Activated CD8-positive, alpha-beta T cell treated with anti-CD3 and anti-CD28 coated beads for 36 hours (primary cell): ENCODE results near the gene TOP1. TPM values are rescaled to one million over a fixed set of nuclear protein-coding genes. Genes with fewer than 3 reads are reported as not detected.

Experiments
- ATAC-seq: fragments of 200-7000 bp; cut with Tn5 transposase; one replicate; pipeline ENCODE4 v1.10.0; 2021; ENCODE audit warnings: mild to moderate bottlenecking, moderate library complexity
- CTCF ChIA-PET: fragments of 350-600 bp; sonication (Branson Sonifier 250); formaldehyde crosslinking; loops from one replicate; lab custom pipeline; 2021; ENCODE audit warnings: antibody characterized with exemption; lab: Charles Lee
- POLR2A ChIA-PET: fragments of 350-600 bp; sonication (Branson Sonifier 250); formaldehyde crosslinking; loops from one replicate; lab custom pipeline; 2021; ENCODE audit warnings: antibody characterized with exemption; lab: Charles Lee
- DNase-seq: peaks from one replicate; pipeline ENCODE4 v3.0.0-alpha.2; 2020
- H3K27ac Mint-ChIP-seq: one replicate; pipeline ENCODE4 v1.8.0; 2021; ENCODE audit warnings: mild to moderate bottlenecking, mixed read lengths
- H3K27me3 Mint-ChIP-seq: one replicate; pipeline ENCODE4 v1.8.0; 2021; ENCODE audit warnings: mixed read lengths
- H3K36me3 Mint-ChIP-seq: one replicate; pipeline ENCODE4 v1.8.0; 2021; ENCODE audit warnings: low read depth, mixed read lengths
- H3K4me1 Mint-ChIP-seq: one replicate; pipeline ENCODE4 v1.8.0; 2021; ENCODE audit warnings: low read depth, mixed read lengths
- H3K4me3 Mint-ChIP-seq: one replicate; pipeline ENCODE4 v1.8.0; 2021; ENCODE audit warnings: mild to moderate bottlenecking, moderate library complexity, mixed read lengths
- H3K9me3 Mint-ChIP-seq: one replicate; pipeline ENCODE4 v1.8.0; 2021; ENCODE audit warnings: mixed read lengths
- intact Hi-C: fragments of 100-400 bp; cut with micrococcal nuclease; formaldehyde crosslinking; loops from one replicate; pipeline ENCODE4 v1.10.0; 2022
- total RNA-seq, 2 experiments: library from RNA; stranded (reverse); gene quantifications; one replicate each; pipeline ENCODE4 v1.2.3, GENCODE V29; 2021
- TF ChIP-seq, protein P1 (sequence below): fragments of 200-600 bp; IDR thresholded peaks from one replicate; pipeline ENCODE4 v1.8.0; 2022; ENCODE audit warnings: antibody characterized with exemption, mild to moderate bottlenecking

TOP1 gene
- total RNA-seq, 2 experiments from 2014 or later, result 81.0 to 81.1 TPM

- no peaks in the 10 kb centered on the region for H3K9me3 Mint-ChIP-seq
- DNase-seq (no peak), ATAC-seq (no peak)
- peaks cover 53% of the 10 kb centered on the region for H3K36me3 Mint-ChIP-seq
- no peak overlapping the region for H3K4me3 Mint-ChIP-seq
- TF ChIP-seq, protein P1, sequence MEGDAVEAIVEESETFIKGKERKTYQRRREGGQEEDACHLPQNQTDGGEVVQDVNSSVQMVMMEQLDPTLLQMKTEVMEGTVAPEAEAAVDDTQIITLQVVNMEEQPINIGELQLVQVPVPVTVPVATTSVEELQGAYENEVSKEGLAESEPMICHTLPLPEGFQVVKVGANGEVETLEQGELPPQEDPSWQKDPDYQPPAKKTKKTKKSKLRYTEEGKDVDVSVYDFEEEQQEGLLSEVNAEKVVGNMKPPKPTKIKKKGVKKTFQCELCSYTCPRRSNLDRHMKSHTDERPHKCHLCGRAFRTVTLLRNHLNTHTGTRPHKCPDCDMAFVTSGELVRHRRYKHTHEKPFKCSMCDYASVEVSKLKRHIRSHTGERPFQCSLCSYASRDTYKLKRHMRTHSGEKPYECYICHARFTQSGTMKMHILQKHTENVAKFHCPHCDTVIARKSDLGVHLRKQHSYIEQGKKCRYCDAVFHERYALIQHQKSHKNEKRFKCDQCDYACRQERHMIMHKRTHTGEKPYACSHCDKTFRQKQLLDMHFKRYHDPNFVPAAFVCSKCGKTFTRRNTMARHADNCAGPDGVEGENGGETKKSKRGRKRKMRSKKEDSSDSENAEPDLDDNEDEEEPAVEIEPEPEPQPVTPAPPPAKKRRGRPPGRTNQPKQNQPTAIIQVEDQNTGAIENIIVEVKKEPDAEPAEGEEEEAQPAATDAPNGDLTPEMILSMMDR, result no peak
- peaks cover 20% of the 10 kb centered on the region for H3K4me1 Mint-ChIP-seq
- POLR2A ChIA-PET, result interaction anchor here (0.7 kb wide), 1 partner anchor 33 kb away, joined by 3 read pairs; no protein-coding TSS in a partner anchor
- CTCF ChIA-PET, result interaction anchor here (1.9 to 3.5 kb wide), 3 partner anchors 10 to 95 kb away, joined by 5 to 38 read pairs (median 15); no protein-coding TSS in a partner anchor
- intact Hi-C loops, result no loop called here
- H3K27me3 Mint-ChIP-seq, result no peaks in the 10 kb centered on the region
- no peak overlapping the region for H3K27ac Mint-ChIP-seq
Measured at GRCh38 chr20:41085606-41086005, 57.0 kb downstream of the TOP1 start.

DNA sequence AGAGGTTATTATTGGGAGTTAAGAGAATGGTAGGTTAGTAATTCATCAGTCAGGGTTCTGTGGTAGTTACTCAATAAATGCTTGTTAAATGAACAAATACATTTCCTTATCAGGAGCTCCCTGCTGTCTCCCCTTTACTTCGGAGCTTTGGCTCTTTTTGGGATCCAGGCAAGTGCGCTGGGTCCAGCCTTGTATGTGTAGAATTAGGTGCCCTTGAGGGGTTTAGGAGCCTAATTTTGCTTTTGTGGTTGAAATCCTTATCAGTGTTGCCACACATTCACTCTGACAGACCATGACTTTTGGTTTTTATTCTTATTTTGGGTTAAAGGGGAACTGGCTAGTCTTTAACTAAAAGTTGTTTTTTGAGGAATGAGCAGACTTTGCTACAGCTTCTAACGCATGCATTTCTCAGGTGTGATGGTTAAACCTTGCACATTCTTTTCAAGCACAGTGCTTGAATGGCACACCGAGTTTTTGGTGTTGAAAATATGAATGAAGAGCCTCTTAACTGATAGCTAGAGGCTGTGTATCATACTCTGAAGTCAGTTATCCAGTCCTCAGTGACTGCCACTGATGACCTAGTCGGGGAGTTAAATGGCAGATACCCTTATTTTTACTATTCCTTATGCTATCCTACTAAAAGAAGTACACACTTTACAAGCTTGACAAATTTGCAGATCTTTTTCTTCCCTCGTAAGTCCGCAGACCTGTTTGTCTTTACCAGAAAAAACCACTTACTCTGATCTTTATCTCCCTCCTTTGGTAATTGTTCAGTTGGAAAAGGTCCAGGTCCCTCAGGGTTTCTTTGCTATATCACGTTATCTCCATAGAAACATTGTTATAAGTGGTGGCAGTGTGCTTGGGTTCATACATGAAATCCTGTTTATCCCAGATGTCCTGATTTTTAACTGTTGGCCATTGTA is 58.0 kb downstream of the TOP1 start:
- no peaks in the 10 kb centered on the region for H3K27me3 Mint-ChIP-seq
- no peak for ATAC-seq
- intact Hi-C loops, result no loop called here
- H3K4me3 Mint-ChIP-seq, result no peak overlapping the region
- no peak for DNase-seq
- TF ChIP-seq, protein P1, result no peak
- H3K36me3 Mint-ChIP-seq, result peaks cover 46% of the 10 kb centered on the region
- ChIA-PET CTCF (interaction anchor here (1.1 to 3.5 kb wide), 6 partner anchors 9 to 119 kb away, joined by 3 to 38 read pairs (median 6); no protein-coding TSS in a partner anchor), POLR2A (interaction anchor here (0.9 kb wide), 1 partner anchor 39 kb away, joined by 3 read pairs; no protein-coding TSS in a partner anchor)
- peak overlapping the region; percentile 35 for H3K27ac Mint-ChIP-seq
- H3K9me3 Mint-ChIP-seq, result no peaks in the 10 kb centered on the region
- H3K4me1 Mint-ChIP-seq, result peaks cover 14% of the 10 kb centered on the region

DNA sequence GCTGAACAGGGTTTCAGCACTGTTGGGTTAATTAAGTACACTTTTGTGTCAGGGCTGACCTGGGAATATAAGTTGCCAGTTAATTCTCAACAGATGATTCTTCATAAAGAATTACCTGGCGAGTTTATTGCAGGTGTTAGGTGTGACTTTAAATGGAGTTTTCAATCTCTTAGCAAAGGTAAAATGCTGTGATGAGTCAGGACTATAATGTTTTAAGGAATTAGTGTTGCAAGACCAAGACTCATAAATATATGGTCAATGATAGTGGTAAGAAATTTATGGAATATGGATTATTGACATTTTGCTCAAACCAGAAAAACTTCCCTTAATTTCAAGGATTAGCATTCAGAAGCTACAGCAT is 58.7 kb downstream of the TOP1 start:
- no peaks in the 10 kb centered on the region for H3K9me3 Mint-ChIP-seq
- no peak overlapping the region for H3K4me3 Mint-ChIP-seq
- H3K27ac Mint-ChIP-seq, result peak overlapping the region; percentile 35
- POLR2A ChIA-PET, result interaction anchor here (0.7 kb wide), 1 partner anchor 273 kb away, joined by 3 read pairs; no protein-coding TSS in a partner anchor
- no peak for ATAC-seq
- CTCF ChIA-PET, result interaction anchor here (1.1 to 3.5 kb wide), 6 partner anchors 8 to 119 kb away, joined by 3 to 38 read pairs (median 6); no protein-coding TSS in a partner anchor
- peaks cover 13% of the 10 kb centered on the region for H3K4me1 Mint-ChIP-seq
- intact Hi-C loops, result no loop called here
- H3K36me3 Mint-ChIP-seq, result peaks cover 48% of the 10 kb centered on the region
- no peaks in the 10 kb centered on the region for H3K27me3 Mint-ChIP-seq
- DNase-seq, result no peak
- TF ChIP-seq, protein P1, result no peak

DNA sequence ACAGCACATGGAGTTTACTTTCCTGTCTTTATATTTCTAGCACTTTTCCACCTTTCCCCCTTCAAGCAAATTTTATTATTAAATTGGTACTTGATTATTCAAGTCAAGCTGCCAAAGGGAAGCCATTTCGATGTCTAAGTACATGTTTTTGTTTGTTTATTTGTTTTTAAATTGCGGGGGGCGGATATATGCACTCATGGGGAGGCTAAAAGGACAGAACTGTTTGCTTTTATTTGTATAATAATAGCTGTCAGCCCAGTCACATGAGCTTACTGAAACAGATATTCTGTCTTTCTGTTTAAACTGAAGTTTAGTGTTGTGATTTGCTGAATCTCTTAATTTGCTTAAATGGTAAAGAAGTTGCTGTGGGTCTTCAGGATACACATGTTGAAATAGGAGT is 59.2 kb downstream of the TOP1 start:
- Mint-ChIP-seq H3K4me1 (peaks cover 13% of the 10 kb centered on the region), H3K27ac (no peak overlapping the region), H3K27me3 (no peaks in the 10 kb centered on the region), H3K9me3 (no peaks in the 10 kb centered on the region), H3K36me3 (peaks cover 47% of the 10 kb centered on the region), H3K4me3 (no peak overlapping the region)
- ChIA-PET POLR2A (interaction anchor here (0.7 kb wide), 1 partner anchor 272 kb away, joined by 3 read pairs; no protein-coding TSS in a partner anchor), CTCF (interaction anchor here (1.8 to 3.5 kb wide), 2 partner anchors 97 to 120 kb away, joined by 7 to 38 read pairs; no protein-coding TSS in a partner anchor)
- TF ChIP-seq, protein P1, result no peak
- DNase-seq (no peak), ATAC-seq (no peak)
- intact Hi-C loops, result no loop called here
